Measurements from ENCODE around the gene NPC1L1.

The NPC1L1 gene

GRCh38 chr7:44538093-44538797, 2.9 kb downstream of the NPC1L1 start:
- no peak for DNase-seq (ENCODE audit: low read depth in 1 of 2, low spot score in 1 of 2)
- in situ Hi-C loops (cut with HindIII; ENCODE audit: low pct_unique_long_range_greater_than_20kb, low sequenced_read_pairs): no loop called here
- TF ChIP-seq JUND (IDR thresholded peaks at IDR 0.05; ENCODE audit: low read depth): no peak

- in situ Hi-C loops (cut with HindIII; ENCODE audit: low pct_unique_long_range_greater_than_20kb, low sequenced_read_pairs): no loop called here
- no peak for TF ChIP-seq JUND (IDR thresholded peaks at IDR 0.05; ENCODE audit: low read depth)
- DNase-seq (ENCODE audit: low read depth in 1 of 2, low spot score in 1 of 2): no peak
Measured at GRCh38 chr7:44537442-44537841, 3.7 kb downstream of the NPC1L1 start.

- DNase-seq (ENCODE audit: low read depth in 1 of 2, low spot score in 1 of 2): no peak
- TF ChIP-seq JUND (IDR thresholded peaks at IDR 0.05; ENCODE audit: low read depth): no peak
- in situ Hi-C loops (cut with HindIII; ENCODE audit: low pct_unique_long_range_greater_than_20kb, low sequenced_read_pairs): no loop called here
Measured at GRCh38 chr7:44536090-44536489, 5.0 kb downstream of the NPC1L1 start.

GRCh38 chr7:44535348-44536064, 5.6 kb downstream of the NPC1L1 start:
- in situ Hi-C loops (cut with HindIII; ENCODE audit: low pct_unique_long_range_greater_than_20kb, low sequenced_read_pairs): no loop called here
- no peak for DNase-seq (ENCODE audit: low read depth in 1 of 2, low spot score in 1 of 2)
- no peak for TF ChIP-seq JUND (IDR thresholded peaks at IDR 0.05; ENCODE audit: low read depth)

- in situ Hi-C loops (cut with HindIII; ENCODE audit: low pct_unique_long_range_greater_than_20kb, low sequenced_read_pairs): no loop called here
- peak; percentile 61 to 70 for DNase-seq (ENCODE audit: low read depth in 1 of 2, low spot score in 1 of 2)
- TF ChIP-seq JUND (IDR thresholded peaks at IDR 0.05; ENCODE audit: low read depth): no peak
Measured at GRCh38 chr7:44534501-44534900, 6.6 kb downstream of the NPC1L1 start.

GRCh38 chr7:44534087-44534486, 7.0 kb downstream of the NPC1L1 start:
- no peak for TF ChIP-seq JUND (IDR thresholded peaks at IDR 0.05; ENCODE audit: low read depth)
- in situ Hi-C loops (cut with HindIII; ENCODE audit: low pct_unique_long_range_greater_than_20kb, low sequenced_read_pairs): no loop called here
- DNase-seq (ENCODE audit: low read depth in 1 of 2, low spot score in 1 of 2): no peak

- in situ Hi-C loops (cut with HindIII; ENCODE audit: low pct_unique_long_range_greater_than_20kb, low sequenced_read_pairs): no loop called here
- no peak for TF ChIP-seq JUND (IDR thresholded peaks at IDR 0.05; ENCODE audit: low read depth)
- no peak for DNase-seq (ENCODE audit: low read depth in 1 of 2, low spot score in 1 of 2)
Measured at GRCh38 chr7:44533301-44534055, 7.7 kb downstream of the NPC1L1 start.

- no peak for TF ChIP-seq JUND (IDR thresholded peaks at IDR 0.05; ENCODE audit: low read depth)
- in situ Hi-C loops (cut with HindIII; ENCODE audit: low pct_unique_long_range_greater_than_20kb, low sequenced_read_pairs): no loop called here
- no peak for DNase-seq (ENCODE audit: low read depth in 1 of 2, low spot score in 1 of 2)
Measured at GRCh38 chr7:44531421-44532380, 9.4 kb downstream of the NPC1L1 start.

- peak in 1 of 2 experiments; percentile 55 for DNase-seq (ENCODE audit: low read depth in 1 of 2, low spot score in 1 of 2)
- no peak for TF ChIP-seq JUND (IDR thresholded peaks at IDR 0.05; ENCODE audit: low read depth)
- in situ Hi-C loops (cut with HindIII; ENCODE audit: low pct_unique_long_range_greater_than_20kb, low sequenced_read_pairs): no loop called here
Measured at GRCh38 chr7:44530990-44531389, 10.1 kb downstream of the NPC1L1 start.

GRCh38 chr7:44524811-44525388, 16.2 kb downstream of the NPC1L1 start:
- in situ Hi-C loops (cut with HindIII; ENCODE audit: low pct_unique_long_range_greater_than_20kb, low sequenced_read_pairs): no loop called here
- TF ChIP-seq JUND (IDR thresholded peaks at IDR 0.05; ENCODE audit: low read depth): no peak
- no peak for DNase-seq (ENCODE audit: low read depth in 1 of 2, low spot score in 1 of 2)

GRCh38 chr7:44522315-44522714, 18.8 kb downstream of the NPC1L1 start:
- no peak for TF ChIP-seq JUND (IDR thresholded peaks at IDR 0.05; ENCODE audit: low read depth)
- in situ Hi-C loops (cut with HindIII; ENCODE audit: low pct_unique_long_range_greater_than_20kb, low sequenced_read_pairs): no loop called here
- no peak for DNase-seq (ENCODE audit: low read depth in 1 of 2, low spot score in 1 of 2)

Measured in T47D (cell line).